ENCODE measurements around the gene GULP1. TPM values are rescaled to one million over a fixed set of nuclear protein-coding genes. Genes with fewer than 3 reads are reported as not detected.

Gene GULP1
- total and polyA plus RNA-seq, 10 of the 15 experiments (the other 5 are each of a cell fraction or from before 2014, with no cell fraction given), result 0.02 to 1.3 (median 0.15) TPM; not detected in 5

DNA sequence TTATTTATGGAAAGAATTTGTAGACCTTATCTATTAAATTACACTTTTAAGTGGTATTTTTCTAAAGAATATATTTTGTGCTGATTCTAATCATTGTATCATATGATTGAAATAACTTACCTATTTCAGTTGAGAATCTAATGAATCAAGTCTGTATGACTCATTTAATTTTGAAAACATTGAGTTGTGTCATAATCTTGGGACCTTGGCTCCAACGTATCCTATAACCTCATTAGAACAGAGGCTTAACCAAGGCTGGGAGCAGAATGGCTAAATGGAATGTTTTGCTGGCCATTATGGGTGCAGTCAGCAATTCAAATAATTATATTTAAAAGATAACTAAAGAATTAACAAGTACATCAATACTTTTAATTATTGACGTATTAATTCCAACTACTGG, 19.6 kb upstream of the GULP1 start (continued):
- TF ChIP-seq ZNF24 (IDR thresholded peaks at IDR 0.05) (no peak), NRF1 (conservative IDR thresholded peaks at IDR 0.05; ENCODE audit: low read depth, low read length) (no peak), MEF2B (IDR thresholded peaks at IDR 0.05; ENCODE audit: partially characterized antibody, poor library complexity, severe bottlenecking) (no peak), STAT3 (IDR thresholded peaks at IDR 0.05; ENCODE audit: low read depth, low read length) (no peak)
- TF ChIP-seq, protein P1, sequence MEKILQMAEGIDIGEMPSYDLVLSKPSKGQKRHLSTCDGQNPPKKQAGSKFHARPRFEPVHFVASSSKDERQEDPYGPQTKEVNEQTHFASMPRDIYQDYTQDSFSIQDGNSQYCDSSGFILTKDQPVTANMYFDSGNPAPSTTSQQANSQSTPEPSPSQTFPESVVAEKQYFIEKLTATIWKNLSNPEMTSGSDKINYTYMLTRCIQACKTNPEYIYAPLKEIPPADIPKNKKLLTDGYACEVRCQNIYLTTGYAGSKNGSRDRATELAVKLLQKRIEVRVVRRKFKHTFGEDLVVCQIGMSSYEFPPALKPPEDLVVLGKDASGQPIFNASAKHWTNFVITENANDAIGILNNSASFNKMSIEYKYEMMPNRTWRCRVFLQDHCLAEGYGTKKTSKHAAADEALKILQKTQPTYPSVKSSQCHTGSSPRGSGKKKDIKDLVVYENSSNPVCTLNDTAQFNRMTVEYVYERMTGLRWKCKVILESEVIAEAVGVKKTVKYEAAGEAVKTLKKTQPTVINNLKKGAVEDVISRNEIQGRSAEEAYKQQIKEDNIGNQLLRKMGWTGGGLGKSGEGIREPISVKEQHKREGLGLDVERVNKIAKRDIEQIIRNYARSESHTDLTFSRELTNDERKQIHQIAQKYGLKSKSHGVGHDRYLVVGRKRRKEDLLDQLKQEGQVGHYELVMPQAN (conservative IDR thresholded peaks at IDR 0.05), result no peak
- TF ChIP-seq, protein P2, sequence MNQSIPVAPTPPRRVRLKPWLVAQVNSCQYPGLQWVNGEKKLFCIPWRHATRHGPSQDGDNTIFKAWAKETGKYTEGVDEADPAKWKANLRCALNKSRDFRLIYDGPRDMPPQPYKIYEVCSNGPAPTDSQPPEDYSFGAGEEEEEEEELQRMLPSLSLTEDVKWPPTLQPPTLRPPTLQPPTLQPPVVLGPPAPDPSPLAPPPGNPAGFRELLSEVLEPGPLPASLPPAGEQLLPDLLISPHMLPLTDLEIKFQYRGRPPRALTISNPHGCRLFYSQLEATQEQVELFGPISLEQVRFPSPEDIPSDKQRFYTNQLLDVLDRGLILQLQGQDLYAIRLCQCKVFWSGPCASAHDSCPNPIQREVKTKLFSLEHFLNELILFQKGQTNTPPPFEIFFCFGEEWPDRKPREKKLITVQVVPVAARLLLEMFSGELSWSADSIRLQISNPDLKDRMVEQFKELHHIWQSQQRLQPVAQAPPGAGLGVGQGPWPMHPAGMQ (IDR thresholded peaks at IDR 0.05; ENCODE audit: borderline replicate concordance), result no peak

DNA sequence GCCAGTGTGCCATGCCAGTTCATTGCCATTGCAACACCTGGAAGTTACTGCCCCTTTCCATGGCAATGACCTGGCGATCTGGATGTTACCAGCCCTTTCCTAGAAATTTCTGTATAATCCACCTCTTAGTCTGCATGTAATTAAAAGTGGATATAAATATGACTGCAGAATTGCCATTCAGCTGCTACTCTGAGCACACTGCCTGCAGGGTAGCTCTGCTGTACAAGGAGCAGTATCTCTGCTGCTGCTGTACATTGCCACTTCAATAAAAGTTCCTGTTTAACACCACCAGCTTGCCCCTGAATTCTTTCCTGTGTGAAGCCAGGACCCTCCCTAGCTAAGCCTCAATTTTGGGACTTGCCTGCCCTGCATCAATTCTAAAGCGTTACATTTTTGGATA, 17.4 kb upstream of the GULP1 start:
- ChIA-PET POLR2A (no interaction called here), CTCF (interaction anchor here (0.5 to 1.2 kb wide), 2 partner anchors 45 to 209 kb away, joined by 3 to 4 read pairs; no protein-coding TSS in a partner anchor), SMC1A (ENCODE audit: uncharacterized antibody, unreplicated experiment) (interaction anchor here (1.5 to 1.7 kb wide), 2 partner anchors 9 to 12 kb away, joined by 3 to 7 read pairs; no protein-coding TSS in a partner anchor), RAD21 (ENCODE audit: unreplicated experiment) (no interaction called here)
- no TSS peak for BruUV-seq (replicated peaks)
- no peaks in the 10 kb centered on the region for H3K9me3 ChIP-seq (replicated peaks; ENCODE audit: control insufficient read depth, insufficient read depth, low read length)
- intact Hi-C loops (cut with micrococcal nuclease; ENCODE audit: unreplicated experiment) (no loop called here), in situ Hi-C loops (cut with MboI) (no loop called here)
- DNase-seq (ENCODE audit: low read depth, low spot score) (no peak), FAIRE-seq (no peak), ATAC-seq (peak; percentile 24; the same call in 1 of the 3 replicates)
- no peak overlapping the region for H2AFZ ChIP-seq (ENCODE audit: control insufficient read depth, low read depth, low read length)
- TF ChIP-seq RUNX3 (IDR thresholded peaks at IDR 0.05; ENCODE audit: low read length) (no peak), MYB (IDR thresholded peaks at IDR 0.05; ENCODE audit: borderline replicate concordance, low read depth, low read length) (no peak)
- TF ChIP-seq, protein P3, sequence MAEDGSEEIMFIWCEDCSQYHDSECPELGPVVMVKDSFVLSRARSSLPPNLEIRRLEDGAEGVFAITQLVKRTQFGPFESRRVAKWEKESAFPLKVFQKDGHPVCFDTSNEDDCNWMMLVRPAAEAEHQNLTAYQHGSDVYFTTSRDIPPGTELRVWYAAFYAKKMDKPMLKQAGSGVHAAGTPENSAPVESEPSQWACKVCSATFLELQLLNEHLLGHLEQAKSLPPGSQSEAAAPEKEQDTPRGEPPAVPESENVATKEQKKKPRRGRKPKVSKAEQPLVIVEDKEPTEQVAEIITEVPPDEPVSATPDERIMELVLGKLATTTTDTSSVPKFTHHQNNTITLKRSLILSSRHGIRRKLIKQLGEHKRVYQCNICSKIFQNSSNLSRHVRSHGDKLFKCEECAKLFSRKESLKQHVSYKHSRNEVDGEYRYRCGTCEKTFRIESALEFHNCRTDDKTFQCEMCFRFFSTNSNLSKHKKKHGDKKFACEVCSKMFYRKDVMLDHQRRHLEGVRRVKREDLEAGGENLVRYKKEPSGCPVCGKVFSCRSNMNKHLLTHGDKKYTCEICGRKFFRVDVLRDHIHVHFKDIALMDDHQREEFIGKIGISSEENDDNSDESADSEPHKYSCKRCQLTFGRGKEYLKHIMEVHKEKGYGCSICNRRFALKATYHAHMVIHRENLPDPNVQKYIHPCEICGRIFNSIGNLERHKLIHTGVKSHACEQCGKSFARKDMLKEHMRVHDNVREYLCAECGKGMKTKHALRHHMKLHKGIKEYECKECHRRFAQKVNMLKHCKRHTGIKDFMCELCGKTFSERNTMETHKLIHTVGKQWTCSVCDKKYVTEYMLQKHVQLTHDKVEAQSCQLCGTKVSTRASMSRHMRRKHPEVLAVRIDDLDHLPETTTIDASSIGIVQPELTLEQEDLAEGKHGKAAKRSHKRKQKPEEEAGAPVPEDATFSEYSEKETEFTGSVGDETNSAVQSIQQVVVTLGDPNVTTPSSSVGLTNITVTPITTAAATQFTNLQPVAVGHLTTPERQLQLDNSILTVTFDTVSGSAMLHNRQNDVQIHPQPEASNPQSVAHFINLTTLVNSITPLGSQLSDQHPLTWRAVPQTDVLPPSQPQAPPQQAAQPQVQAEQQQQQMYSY (CRISPR knock-in tag; IDR thresholded peaks at IDR 0.05), result no peak
- H3K36me3 ChIP-seq (ENCODE audit: control insufficient read depth in 2 of 2, insufficient read depth in 2 of 2, low read length in 1 of 2), result no peaks in the 10 kb centered on the region
- H3K4me3 ChIP-seq, result no peak overlapping the region
- no peak overlapping the region for H3K9ac ChIP-seq (ENCODE audit: control insufficient read depth, insufficient read depth, low read length)
- WGBS (ENCODE audit: insufficient coverage, insufficient replicate concordance, low lambda C conversion rate, missing lambda C conversion rate), result 0% methylated on average over 2 of the region's 2 CpGs
- no peaks in the 10 kb centered on the region for H3K4me1 ChIP-seq (ENCODE audit: control insufficient read depth, insufficient read depth, low read length)
- no peaks in the 10 kb centered on the region; a peak in 1 of 4 replicates for H3K27me3 ChIP-seq (replicated peaks in 1 of 2; ENCODE audit: control insufficient read depth in 2 of 2, insufficient read depth in 2 of 2, low read length in 1 of 2)
- no peak overlapping the region for H3K27ac ChIP-seq (ENCODE audit: control insufficient read depth, insufficient read depth)
- no peaks in the 10 kb centered on the region for H4K20me1 ChIP-seq (ENCODE audit: control insufficient read depth, insufficient read depth)
- no peak overlapping the region for H3K4me2 ChIP-seq (ENCODE audit: control insufficient read depth, insufficient read depth)
- H3K79me2 ChIP-seq (ENCODE audit: control insufficient read depth, insufficient read depth, low read length), result no peaks in the 10 kb centered on the region
